WERI-Rb-1 (cell line): Measurements from ENCODE around the gene HCRT.
"Not testable (repeated sequence)": the region's sequence is repeated elsewhere in the genome, so short reads cannot be mapped to it uniquely, and the experiment has no call there.

Experiments used
- DNase-seq: peaks from one replicate; pipeline ENCODE4 v3.0.0-alpha.2; 2020
- H3K27ac ChIP-seq: fragments of 250-450 bp; sonication (Bioruptor Pico); 2 replicates; pipeline ENCODE4 v1.5.1; 2020; ENCODE audit warnings: mild to moderate bottlenecking, moderate library complexity
- H3K27me3 ChIP-seq: fragments of 250-450 bp; sonication (Bioruptor Pico); 2 replicates; pipeline ENCODE4 v1.5.1; 2021; ENCODE audit warnings: mild to moderate bottlenecking, low read depth, moderate library complexity; ENCODE audit not compliant: insufficient read depth, severe bottlenecking
- H3K36me3 ChIP-seq: fragments of 250-450 bp; sonication (Bioruptor Pico); 2 replicates; pipeline ENCODE4 v1.5.1; 2020; ENCODE audit warnings: mild to moderate bottlenecking, moderate library complexity
- H3K4me3 ChIP-seq: 2 replicates; pipeline ENCODE4 v1.5.1; 2011; ENCODE audit warnings: low read depth, mild to moderate bottlenecking, control low read depth, low read length
- H3K9me3 ChIP-seq: fragments of 250-450 bp; sonication (Bioruptor Pico); 2 replicates; pipeline ENCODE4 v1.5.1; 2021; ENCODE audit warnings: mild to moderate bottlenecking, moderate library complexity; ENCODE audit not compliant: severe bottlenecking
- CTCF ChIP-seq: IDR thresholded peaks from 2 replicates; pipeline ENCODE4 v1.5.1; 2011; ENCODE audit warnings: low read depth, mild to moderate bottlenecking, control low read depth, inconsistent platforms, low read length

HCRT gene

DNA sequence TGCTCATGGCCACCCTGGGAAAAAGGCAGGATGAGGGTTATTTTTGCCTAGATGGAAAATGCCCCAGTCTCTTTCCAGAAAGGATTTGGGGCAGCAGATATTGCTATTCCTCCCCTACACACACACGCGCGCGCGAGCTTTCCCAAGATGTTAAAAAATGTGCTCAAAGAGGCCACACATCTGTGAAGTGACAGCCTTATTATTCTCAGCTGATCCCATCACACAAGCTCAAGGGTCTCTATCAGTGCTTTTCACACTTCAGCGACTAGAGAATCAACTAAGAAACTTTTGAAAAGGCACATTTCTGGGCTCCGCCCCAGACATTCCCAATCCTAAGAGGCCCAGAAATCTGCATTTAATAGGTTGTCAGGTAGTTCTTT is 24.7 kb downstream of the HCRT start:
- Histone ChIP-seq H3K36me3 (no peaks in the 10 kb centered on the region), H3K27me3 (no peaks in the 10 kb centered on the region), H3K4me3 (no peak overlapping the region), H3K27ac (no peak overlapping the region), H3K9me3 (peaks cover 2% of the 10 kb centered on the region)
- TF ChIP-seq CTCF, result no peak
- DNase-seq, result no peak

DNA sequence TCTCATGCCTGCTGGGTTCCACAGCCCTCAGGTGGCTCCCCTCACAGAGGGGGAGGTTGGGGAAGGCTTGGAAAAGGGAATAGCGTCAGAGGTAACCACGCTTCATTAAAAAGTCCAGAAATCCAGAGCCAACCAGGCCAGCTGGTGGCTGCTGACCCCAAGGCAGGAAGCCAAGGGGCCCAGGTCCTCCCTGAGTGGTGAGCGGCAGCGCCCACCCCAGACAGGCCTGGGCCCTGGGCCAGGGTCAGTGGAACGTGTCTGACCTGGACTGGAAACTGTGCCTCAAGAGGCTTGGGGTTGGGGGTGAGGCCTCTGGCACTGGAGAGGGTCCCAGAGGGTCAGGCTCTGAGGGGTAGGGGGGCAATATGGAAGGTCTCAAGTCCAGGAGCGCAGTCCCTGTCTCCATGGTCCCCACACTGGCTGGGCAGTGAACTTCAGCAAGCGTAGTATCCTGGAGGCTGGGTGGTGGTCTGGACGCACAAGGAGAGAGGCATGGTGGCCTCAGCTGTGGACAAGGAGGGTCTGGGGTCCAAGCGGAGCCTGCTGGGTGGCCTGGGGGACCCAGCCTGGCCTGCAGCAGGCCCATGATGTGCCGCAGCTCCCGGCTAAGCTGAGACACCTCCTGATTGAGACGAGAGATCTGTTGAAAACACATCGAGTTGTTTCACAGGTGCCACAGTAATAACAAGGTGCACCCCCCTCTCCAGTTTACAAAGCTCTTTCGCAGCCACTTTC is 25.3 kb downstream of the HCRT start:
- Histone ChIP-seq H3K4me3 (no peak overlapping the region), H3K27ac (no peak overlapping the region), H3K27me3 (no peaks in the 10 kb centered on the region)

GRCh38 chr17:42155614-42156045 is 29.6 kb downstream of the HCRT start:
- Histone ChIP-seq H3K27me3 (no peaks in the 10 kb centered on the region), H3K4me3 (no peak overlapping the region), H3K27ac (no peak overlapping the region), H3K9me3 (peaks cover 4% of the 10 kb centered on the region), H3K36me3 (peaks cover 12% of the 10 kb centered on the region)
- DNase-seq, result no peak
- TF ChIP-seq CTCF, result no peak

More for the DNA sequence above, 25.3 kb downstream of the HCRT start:
- TF ChIP-seq CTCF, result no peak
- no peak for DNase-seq
- no peaks in the 10 kb centered on the region for H3K36me3 ChIP-seq
- H3K9me3 ChIP-seq, result peaks cover 4% of the 10 kb centered on the region

DNA sequence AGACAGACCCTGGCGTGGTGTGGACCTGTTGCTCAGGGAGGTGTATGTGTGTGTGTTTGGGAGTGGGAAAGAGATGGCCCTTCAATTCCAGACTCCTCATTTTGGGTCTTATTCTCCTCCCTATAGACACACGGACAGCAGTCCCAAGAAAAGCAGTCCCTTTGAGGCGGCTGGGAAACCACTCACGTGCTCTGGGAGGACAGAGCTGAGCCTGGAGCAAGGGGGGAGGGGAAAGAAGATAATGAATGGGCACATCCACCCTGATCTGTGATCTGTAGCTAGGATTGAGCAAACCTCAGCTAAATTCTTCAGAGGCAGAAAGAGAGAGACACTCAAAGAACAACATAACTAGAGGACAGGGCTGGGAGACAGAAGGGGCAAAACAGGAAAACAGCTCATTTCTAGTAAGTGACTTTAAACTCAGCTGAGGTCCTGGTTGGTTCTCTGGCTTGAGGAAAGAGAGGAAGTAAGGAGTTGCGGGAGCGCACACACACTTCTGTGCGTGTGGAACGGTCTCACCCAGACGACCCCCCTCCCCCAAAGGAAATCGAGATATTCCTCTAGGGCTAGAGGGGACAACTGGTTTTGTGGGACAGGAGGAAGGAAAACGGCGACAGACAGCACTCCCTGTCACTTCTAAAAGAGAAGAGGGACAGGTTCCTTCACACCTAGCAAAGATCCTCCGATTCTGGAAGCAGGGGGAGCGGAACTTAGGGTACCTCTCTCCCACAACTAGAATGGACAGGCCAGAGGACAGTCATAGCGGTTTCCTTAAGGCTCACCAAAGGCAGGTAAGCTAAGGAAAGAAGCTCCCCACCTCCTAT is 31.1 kb downstream of the HCRT start:
- peak overlapping the region; percentile 92 for H3K4me3 ChIP-seq
- peak overlapping the region; percentile 80 for H3K27ac ChIP-seq
- peaks cover 4% of the 10 kb centered on the region for H3K9me3 ChIP-seq
- no peak for TF ChIP-seq CTCF
- no peak for DNase-seq
- no peaks in the 10 kb centered on the region for H3K27me3 ChIP-seq
- H3K36me3 ChIP-seq, result peaks cover 21% of the 10 kb centered on the region

DNA sequence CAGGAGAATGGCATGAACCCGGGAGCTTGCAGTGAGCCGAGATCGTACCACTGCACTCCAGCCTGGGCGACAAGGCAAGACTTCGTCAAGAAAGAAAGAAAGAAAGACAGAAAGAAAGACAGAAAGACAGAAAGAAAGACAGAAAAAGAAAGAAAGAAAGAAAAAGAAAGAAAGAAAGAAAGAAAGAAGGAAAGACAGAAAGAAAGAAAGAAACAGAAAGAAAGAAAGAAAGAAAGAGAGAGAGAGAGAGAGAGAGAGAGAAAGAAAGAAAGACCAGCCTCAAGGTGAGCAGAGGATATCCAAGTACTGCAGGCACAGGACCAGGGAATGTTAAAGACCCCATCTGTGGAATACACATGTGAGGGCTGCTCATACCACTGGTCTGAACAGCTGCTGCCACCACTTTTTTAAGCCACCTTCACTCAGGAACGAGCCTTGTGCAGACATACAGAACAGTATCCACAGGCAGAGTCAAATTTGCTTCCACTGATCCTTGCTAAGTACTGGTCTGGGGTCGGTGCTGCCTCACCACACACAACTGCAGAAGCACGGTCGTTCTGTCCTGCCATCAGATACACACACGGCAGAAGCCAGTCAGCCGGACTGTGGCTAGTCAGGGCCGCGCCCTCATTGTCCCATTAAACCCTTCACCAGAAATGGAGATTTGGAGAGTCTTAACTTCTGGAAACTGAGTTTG is 38.2 kb downstream of the HCRT start:
- DNase-seq, result no peak

GRCh38 chr17:42143138-42143537 is 42.1 kb downstream of the HCRT start:
- H3K9me3 ChIP-seq, H3K27ac ChIP-seq, H3K4me3 ChIP-seq, DNase-seq, H3K27me3 ChIP-seq: not testable (repeated sequence)
- peaks cover 64% of the 10 kb centered on the region for H3K36me3 ChIP-seq

More for the DNA sequence above, 38.2 kb downstream of the HCRT start:
- no peaks in the 10 kb centered on the region for H3K27me3 ChIP-seq
- H3K4me3 ChIP-seq, result no peak overlapping the region
- peaks cover 75% of the 10 kb centered on the region for H3K36me3 ChIP-seq
- H3K9me3 ChIP-seq, result no peaks in the 10 kb centered on the region
- TF ChIP-seq CTCF, result no peak
- H3K27ac ChIP-seq, result no peak overlapping the region
